Osteoblast (primary cell): ENCODE data around the gene LRMDA. TPM values are rescaled to one million over a fixed set of nuclear protein-coding genes. Genes with fewer than 3 reads are reported as not detected.
"Not testable (repeated sequence)": the region's sequence is repeated elsewhere in the genome, so short reads cannot be mapped to it uniquely, and the experiment has no call there.

Experiments
- DNase-seq: peaks from one replicate; pipeline ENCODE4 v3.0.0; 2011; ENCODE audit warnings: low spot score, mixed read lengths; ENCODE audit not compliant: insufficient read length; ENCODE audit errors: missing footprints
- H2AFZ ChIP-seq: 2 replicates; pipeline ENCODE4 v1.6.0; 2011; ENCODE audit warnings: mild to moderate bottlenecking, low read length
- H3K27ac ChIP-seq: 2 replicates; pipeline ENCODE4 v1.5.1; 2011; ENCODE audit warnings: mild to moderate bottlenecking, low read depth, low read length, moderate library complexity
- H3K27me3 ChIP-seq: 2 replicates; pipeline ENCODE4 v1.6.0; 2012; ENCODE audit warnings: mild to moderate bottlenecking, control low read depth, inconsistent platforms, low read length, moderate library complexity; ENCODE audit not compliant: insufficient read depth
- H3K36me3 ChIP-seq: 2 replicates; pipeline ENCODE4 v1.5.1; 2011; ENCODE audit warnings: mild to moderate bottlenecking, low read length, control low read depth, moderate library complexity; ENCODE audit not compliant: insufficient read depth
- H3K4me1 ChIP-seq: 2 replicates; pipeline ENCODE4 v1.5.1; 2011; ENCODE audit warnings: mild to moderate bottlenecking, low read length, control low read depth, moderate library complexity; ENCODE audit not compliant: insufficient read depth
- H3K4me2 ChIP-seq: 2 replicates; pipeline ENCODE4 v1.6.0; 2011; ENCODE audit warnings: mild to moderate bottlenecking, low read length; ENCODE audit not compliant: insufficient read depth
- H3K4me3 ChIP-seq: fragments of 200-600 bp; sonication (generic); 3 replicates; pipeline ENCODE4 v1.5.1; 2012; ENCODE audit warnings: mild to moderate bottlenecking, low read length, inconsistent platforms; ENCODE audit not compliant: insufficient read depth
- H3K79me2 ChIP-seq: 2 replicates; pipeline ENCODE4 v1.6.0; 2012; ENCODE audit warnings: mild to moderate bottlenecking, low read length, control low read depth, inconsistent platforms; ENCODE audit not compliant: insufficient read depth
- H3K9me3 ChIP-seq: 2 replicates; pipeline ENCODE4 v1.5.1; 2011; ENCODE audit warnings: low read depth, low read length, control low read depth
- H4K20me1 ChIP-seq: 2 replicates; pipeline ENCODE4 v1.6.0; 2012; ENCODE audit warnings: mild to moderate bottlenecking, low read length, control low read depth; ENCODE audit not compliant: insufficient read depth
- total RNA-seq: library from RNA; depleted of rRNA; stranded (reverse); fragments of >200 nt; gene quantifications from 2 replicates; pipeline ENCODE4 v1.2.3, GENCODE V29; 2012
- TF ChIP-seq, protein P1 (sequence below): IDR thresholded peaks from 2 replicates; pipeline ENCODE4 v1.5.1; 2011; ENCODE audit warnings: mild to moderate bottlenecking, low read depth, low read length, moderate library complexity; ENCODE audit errors: extremely low read depth

The LRMDA gene
- total RNA-seq, 1 donor = 18.5 TPM

DNA sequence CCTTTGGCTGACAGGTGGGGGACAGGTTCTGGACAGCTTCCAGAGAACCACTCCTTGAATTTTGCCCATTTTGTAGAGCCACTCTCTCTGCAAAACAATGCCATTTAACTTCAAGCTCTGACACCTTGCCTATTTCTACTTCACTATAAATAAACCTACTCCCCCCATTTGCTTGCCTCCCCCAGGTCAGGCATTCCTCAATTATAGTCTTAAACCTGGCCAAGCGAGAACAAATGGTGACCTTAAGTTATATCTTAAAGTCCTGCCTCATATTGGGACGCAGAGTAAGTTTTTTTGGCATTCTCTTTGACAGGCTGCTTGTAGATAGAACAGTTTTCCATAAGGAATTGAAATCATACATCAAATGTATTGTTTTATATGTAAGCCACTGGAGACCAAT lies 706.9 kb downstream of the LRMDA start:
- Histone ChIP-seq H3K4me1 (no peaks in the 10 kb centered on the region), H2AFZ (no peak overlapping the region)

DNA sequence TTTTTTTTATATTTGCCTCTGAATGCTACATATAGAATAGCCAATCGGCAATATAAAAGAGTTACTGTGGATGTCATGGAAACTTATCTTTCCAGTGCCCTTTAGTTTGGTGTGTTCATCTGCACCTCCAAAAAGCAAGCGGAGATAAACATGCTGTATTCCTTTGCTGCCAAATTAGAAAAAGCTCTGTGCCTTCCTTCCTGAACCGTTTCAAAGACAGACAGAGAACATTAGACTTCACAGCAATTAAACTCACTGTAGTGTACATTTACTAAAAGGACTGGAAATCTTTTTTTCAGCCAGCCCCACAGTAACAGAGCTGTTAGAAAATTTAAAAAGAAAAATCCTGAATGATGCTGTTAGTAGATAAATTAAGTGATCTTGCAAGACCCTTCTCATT lies 707.5 kb downstream of the LRMDA start:
- Histone ChIP-seq H3K4me2 (no peak overlapping the region), H3K79me2 (no peaks in the 10 kb centered on the region), H3K36me3 (no peaks in the 10 kb centered on the region), H3K27ac (no peak overlapping the region), H2AFZ (no peak overlapping the region), H3K4me1 (no peaks in the 10 kb centered on the region), H3K27me3 (no peaks in the 10 kb centered on the region), H3K4me3 (no peak overlapping the region), H3K9me3 (no peaks in the 10 kb centered on the region), H4K20me1 (no peaks in the 10 kb centered on the region)
- no peak for DNase-seq
- TF ChIP-seq, protein P1, sequence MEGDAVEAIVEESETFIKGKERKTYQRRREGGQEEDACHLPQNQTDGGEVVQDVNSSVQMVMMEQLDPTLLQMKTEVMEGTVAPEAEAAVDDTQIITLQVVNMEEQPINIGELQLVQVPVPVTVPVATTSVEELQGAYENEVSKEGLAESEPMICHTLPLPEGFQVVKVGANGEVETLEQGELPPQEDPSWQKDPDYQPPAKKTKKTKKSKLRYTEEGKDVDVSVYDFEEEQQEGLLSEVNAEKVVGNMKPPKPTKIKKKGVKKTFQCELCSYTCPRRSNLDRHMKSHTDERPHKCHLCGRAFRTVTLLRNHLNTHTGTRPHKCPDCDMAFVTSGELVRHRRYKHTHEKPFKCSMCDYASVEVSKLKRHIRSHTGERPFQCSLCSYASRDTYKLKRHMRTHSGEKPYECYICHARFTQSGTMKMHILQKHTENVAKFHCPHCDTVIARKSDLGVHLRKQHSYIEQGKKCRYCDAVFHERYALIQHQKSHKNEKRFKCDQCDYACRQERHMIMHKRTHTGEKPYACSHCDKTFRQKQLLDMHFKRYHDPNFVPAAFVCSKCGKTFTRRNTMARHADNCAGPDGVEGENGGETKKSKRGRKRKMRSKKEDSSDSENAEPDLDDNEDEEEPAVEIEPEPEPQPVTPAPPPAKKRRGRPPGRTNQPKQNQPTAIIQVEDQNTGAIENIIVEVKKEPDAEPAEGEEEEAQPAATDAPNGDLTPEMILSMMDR = no peak

More for the DNA sequence above, 706.9 kb downstream of the LRMDA start:
- Histone ChIP-seq H3K27ac (no peak overlapping the region), H3K79me2 (no peaks in the 10 kb centered on the region), H4K20me1 (no peaks in the 10 kb centered on the region), H3K27me3 (no peaks in the 10 kb centered on the region), H3K36me3 (no peaks in the 10 kb centered on the region), H3K9me3 (no peaks in the 10 kb centered on the region), H3K4me3 (no peak overlapping the region), H3K4me2 (no peak overlapping the region)
- DNase-seq = no peak
- TF ChIP-seq, protein P1 = no peak

DNA sequence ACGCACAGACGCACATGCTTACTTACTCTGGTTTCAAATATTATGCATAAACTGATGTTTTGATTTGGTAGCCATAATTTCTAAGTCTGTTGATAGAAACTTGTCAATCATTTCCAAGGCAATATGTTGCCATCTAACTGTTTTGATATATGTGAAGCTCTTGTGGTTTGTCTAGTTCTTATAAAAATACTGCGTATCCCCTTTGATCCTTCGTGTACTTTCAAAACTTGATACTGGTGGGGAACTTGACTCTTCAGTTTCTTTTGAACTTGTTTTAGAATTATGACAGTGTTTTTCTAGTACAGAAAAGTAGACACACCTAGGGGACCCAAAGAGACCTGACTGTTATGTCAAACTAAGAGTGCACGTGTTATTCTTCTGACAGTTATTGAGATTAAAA lies 708.0 kb downstream of the LRMDA start:
- Histone ChIP-seq H2AFZ (no peak overlapping the region), H3K36me3 (no peaks in the 10 kb centered on the region), H3K4me3 (no peak overlapping the region), H4K20me1 (no peaks in the 10 kb centered on the region), H3K4me1 (no peaks in the 10 kb centered on the region), H3K79me2 (no peaks in the 10 kb centered on the region), H3K27me3 (no peaks in the 10 kb centered on the region), H3K9me3 (no peaks in the 10 kb centered on the region), H3K4me2 (no peak overlapping the region), H3K27ac (no peak overlapping the region)
- DNase-seq = no peak
- TF ChIP-seq, protein P1 = no peak

DNA sequence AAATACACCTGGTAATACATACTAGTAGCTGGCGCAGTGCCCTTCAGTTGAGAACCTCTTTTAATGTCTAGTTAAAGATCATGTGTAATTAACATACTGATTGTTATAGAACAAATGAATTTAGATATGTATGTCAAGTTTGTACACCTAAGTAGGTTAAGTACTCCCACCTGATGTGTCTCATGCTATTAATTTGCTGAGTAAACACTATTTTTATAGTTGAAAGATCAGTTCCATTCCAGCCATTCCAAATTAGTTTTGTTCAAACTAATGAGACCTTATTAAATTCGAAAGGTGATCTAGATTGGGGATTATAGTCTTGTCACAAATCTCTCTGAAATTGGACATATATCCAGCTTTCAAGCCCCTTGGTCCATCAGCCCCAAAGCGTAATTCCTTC lies 710.0 kb downstream of the LRMDA start:
- H2AFZ ChIP-seq = no peak overlapping the region
- H3K9me3 ChIP-seq = no peaks in the 10 kb centered on the region
- no peaks in the 10 kb centered on the region for H4K20me1 ChIP-seq
- DNase-seq = no peak
- H3K4me2 ChIP-seq = no peak overlapping the region
- no peak overlapping the region for H3K27ac ChIP-seq
- no peaks in the 10 kb centered on the region for H3K27me3 ChIP-seq
- no peaks in the 10 kb centered on the region for H3K79me2 ChIP-seq
- TF ChIP-seq, protein P1 = no peak
- H3K4me1 ChIP-seq = no peaks in the 10 kb centered on the region
- no peaks in the 10 kb centered on the region for H3K36me3 ChIP-seq
- H3K4me3 ChIP-seq = no peak overlapping the region

DNA sequence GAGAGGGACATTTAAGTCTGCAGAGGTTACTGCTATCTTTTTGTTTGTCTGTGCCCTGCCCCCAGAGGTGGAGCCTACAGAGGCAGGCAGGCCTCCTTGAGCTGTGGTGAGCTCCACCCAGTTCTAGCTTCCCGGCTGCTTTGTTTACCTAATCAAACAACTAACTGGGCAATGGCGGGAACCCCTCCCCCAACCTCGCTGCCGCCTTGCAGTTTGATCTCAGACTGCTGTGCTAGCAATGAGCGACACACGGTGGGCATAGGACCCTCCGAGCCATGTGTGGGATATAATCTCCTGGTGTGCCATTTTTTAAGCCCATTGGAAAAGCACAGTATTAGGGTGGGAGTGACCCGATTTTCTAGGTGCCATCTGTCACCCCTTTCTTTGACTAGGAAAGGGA lies 716.8 kb downstream of the LRMDA start:
- H3K27ac ChIP-seq, H3K36me3 ChIP-seq, H3K4me2 ChIP-seq, H3K27me3 ChIP-seq, H4K20me1 ChIP-seq, H2AFZ ChIP-seq, H3K9me3 ChIP-seq, DNase-seq, H3K79me2 ChIP-seq, H3K4me1 ChIP-seq, H3K4me3 ChIP-seq: not testable (repeated sequence)
